LoVo (cell line): ENCODE measurements around the gene PRKAR1B.
"Not testable (repeated sequence)": the region's sequence is repeated elsewhere in the genome, so short reads cannot be mapped to it uniquely, and the experiment has no call there.

Experiments
- DNase-seq: peaks from one replicate; pipeline ENCODE4 v3.0.0-alpha.2; 2016; ENCODE audit warnings: low spot score

Gene PRKAR1B

DNA sequence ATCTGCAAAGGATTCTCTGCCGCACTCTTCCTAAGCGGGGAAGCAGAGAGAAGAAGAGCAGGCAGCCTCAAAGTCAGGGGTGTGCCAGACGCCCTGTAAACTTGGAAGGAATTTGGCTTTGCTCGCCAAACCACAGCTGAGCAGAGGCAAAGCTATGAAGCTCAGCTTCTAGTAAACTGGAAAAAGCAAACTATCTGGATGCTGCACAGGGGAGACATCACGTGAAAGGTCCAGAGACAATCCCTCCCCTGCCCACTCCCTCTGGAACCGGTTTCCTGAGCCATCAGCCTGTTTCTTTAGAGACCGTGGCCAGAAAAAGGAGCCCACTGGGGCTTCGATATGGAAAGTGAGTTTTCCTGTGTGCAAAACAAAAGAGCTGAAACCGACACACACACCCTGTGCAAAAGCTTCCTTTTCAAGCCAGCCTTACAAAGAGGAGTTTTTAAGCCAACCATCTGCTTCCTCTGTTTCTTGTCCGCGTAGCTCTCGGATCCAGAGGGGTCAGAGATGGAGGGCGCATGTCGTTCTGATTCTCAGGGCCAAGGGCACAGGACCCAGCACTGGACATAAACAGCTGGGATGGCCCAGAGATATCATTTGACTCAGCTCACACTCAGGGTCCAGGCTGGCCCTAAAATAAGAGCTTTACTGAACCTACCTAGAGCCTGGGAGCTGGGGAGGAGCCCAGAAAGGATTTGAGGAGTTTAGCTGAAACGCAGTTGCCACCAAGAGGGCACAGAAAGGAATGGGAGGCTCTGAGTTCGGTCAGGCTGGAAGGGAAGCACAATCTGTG lies 58.7 kb downstream of the PRKAR1B start:
- no peak for DNase-seq

GRCh38 chr7:666454-667292 lies 60.4 kb downstream of the PRKAR1B start:
- DNase-seq, result no peak

DNA sequence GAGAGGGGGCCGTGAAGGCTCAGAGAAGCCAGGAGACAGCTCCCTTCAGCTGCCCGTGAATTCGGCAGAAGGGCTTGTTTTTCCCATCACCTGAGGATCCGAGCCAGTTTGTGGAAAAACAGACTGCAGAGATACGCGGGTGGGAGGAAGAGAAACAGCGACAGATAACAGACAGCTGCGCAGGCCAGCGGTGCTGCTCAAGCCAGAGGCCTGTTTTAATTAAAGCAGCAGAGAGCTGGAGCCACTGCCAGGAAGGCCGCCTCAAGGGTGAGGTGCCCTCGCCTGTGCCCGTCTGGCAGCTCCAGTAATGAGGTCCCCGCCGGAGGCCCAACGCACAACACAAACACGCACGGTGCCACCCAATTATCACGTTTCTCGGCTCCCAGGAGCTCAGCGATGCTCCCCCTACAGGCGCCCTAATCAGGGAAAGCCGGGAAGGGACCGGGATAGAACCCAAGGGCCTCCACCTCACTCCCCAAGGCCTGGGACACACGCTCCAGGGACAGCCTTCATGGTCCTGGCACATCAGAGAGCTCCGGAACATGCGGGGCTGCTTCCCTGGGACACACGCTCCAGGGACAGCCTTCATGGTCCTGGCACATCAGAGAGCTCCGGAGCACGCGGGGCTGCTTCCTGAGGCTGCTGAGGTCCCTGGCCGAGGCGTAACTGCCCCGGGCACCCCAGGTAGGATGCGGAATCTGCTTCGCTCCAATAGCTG lies 61.2 kb downstream of the PRKAR1B start:
- DNase-seq, result no peak

DNA sequence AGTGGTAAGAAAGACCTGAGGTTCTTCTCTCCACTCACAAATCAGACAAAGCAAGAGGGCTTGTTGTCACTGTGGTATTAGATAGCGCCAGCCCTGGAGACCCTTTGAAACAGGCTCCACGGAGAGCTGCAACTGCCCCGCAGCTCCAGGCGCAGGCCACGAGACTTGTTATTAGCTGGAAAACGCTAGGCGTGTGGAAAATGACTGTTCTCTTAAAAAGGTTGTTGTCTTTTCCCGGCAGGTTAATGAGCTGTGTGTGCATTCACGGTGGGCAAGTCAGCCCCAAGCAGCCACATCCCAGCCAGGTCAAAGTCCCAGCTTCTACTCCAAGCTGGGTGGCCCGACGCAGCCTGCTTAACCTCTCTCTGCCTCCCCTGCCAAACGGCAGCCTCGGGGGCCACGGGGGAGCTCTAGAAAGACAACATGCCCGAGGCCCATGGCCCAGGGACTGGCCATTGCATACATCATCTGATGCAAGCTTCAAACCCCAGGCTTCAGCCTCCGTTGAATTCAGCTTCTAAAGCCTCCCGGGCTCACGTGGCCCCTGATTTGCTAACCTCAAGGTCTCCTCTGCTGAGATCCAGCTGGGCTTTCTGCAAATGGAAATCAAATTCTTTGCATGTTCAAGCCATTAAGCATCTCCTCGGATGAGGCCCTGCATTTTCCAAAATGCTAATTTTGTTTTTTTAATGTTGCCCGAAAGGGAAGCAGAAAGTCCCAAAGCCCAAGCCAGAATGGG lies 61.9 kb downstream of the PRKAR1B start:
- DNase-seq, result no peak

DNA sequence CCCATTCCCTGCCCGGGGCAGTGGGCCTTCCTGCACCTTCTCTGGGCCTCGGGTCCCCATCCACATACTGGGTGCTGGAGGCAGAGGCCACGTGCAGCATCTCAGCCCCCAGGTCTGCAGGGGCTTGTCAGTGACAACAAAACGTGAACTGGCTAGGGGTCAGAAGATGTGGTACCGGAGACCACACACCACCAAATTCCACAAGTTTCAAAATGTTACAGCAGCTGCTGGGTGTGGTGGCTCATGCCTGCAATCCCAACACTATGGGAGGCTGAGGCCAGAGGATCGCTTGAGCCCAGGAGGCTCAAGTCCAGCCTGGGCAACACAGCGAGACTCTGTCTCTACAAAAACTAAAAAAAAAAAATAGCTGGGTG lies 62.7 kb downstream of the PRKAR1B start:
- no peak for DNase-seq

- no peak for DNase-seq
Measured at GRCh38 chr7:662576-662975, 64.5 kb downstream of the PRKAR1B start.

DNA sequence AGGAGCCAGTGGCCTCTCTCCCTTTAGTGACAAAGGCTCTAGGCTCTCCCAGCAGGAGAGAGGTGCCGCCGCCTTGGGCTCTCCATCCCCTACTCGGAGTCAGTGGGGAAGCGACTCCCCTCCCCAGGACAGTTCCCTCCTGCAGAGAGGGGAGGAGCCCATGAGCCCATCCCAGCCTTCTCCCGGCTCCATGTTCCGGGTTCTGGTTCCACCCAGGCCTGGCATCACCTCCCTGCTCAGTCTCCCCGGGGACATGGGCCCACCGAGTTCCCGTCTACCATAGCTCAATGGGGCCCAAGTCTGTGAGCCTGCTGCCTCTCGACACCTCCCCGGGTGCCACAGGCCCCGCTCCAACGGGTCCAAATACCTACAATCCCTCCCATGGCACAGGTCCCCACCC lies 67.1 kb downstream of the PRKAR1B start:
- no peak for DNase-seq

- no peak for DNase-seq
Measured at GRCh38 chr7:659306-659847, 67.7 kb downstream of the PRKAR1B start.

- DNase-seq, result no peak
Measured at GRCh38 chr7:657565-658119, 69.4 kb downstream of the PRKAR1B start.

DNA sequence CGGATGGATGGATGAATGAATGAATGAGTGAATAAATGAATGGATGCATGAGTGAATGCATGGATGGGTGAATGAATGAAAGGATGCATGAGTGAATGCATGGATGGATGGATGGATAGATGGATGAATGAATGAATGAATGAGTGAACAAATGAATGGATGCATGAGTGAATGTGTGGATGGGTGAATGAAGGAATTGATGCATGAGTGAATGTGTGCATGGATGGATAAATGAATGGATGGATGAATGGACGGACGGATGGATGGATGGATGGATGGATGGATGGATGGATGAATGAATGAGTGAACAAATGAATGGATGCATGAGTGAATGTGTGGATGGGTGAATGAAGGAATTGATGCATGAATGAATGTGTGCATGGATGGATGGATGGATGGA lies 70.1 kb downstream of the PRKAR1B start:
- not testable (repeated sequence) for DNase-seq

DNA sequence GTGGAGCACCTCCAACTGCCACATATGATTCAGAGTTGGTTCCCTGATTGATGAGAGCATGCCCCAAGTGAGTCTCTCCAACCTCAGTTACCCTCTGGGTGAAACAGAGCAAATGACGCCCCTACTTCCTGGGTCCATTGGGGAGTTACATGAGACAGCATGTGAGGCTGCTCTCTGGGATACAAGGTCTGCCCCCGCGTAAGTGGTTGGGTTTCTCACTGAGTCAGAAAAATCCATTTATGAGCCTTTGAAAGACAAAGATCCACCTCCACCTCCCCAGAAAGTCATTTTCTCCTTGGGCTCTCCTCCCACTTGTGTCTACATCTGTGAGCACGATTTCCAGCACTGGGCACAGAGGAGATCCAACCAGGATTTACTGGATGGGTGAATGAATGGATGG lies 71.3 kb downstream of the PRKAR1B start:
- no peak for DNase-seq

DNA sequence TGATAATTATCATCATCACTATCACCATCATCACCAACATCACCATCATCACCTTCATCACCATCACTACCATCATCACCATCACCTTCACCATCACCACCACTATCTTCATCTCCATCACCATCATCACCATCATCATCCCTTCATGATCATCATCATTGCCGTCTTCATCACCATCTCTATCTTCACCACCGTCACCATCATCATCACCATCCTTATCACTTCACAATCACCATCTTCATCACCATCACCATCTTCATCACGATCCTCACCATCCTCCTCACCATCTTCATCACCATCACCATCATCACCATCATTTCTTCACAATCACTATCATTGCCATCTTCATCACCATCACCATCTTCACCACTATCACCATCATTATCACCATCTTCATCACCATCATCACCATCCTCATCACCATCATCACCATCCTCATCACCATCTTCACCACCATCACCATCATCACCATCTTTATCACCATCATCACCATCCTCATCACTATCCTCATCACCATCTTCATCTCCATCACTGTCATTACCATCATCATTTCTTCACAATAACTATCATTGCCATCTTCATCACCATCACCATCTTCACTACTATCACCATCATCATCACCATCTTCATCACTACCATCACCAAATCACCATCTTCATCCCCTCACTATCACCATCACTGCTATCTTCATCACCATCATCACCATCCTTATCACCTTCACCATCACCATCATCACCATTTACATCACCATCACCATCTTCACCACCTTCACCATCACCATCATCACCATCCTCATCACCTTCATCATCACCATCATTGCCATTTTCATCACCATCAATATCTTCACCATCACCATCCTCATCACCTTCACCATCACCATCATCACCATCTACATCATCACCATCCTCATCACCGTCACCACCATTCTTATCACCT lies 73.0 kb downstream of the PRKAR1B start:
- no peak for DNase-seq

DNA sequence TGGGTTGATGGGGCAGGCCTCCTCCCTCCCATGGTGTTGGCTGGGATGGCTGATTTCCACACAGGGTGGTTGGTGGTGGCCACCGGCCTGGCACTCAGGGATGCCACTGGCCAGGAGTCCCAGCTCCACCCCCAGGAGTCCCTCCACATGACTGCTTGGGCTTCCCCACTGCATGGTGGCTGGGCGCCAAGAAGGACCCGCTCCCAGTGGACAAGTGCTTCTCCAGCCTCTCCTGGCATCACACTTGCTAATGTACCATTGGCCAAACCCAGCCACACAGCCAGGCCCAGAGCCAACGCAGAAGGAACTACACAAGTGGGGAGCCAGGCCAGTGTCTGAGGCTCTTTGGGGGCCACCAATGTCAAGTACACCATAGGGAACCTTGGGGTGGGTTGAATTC lies 74.2 kb downstream of the PRKAR1B start:
- DNase-seq, result no peak

GRCh38 chr7:652167-652566 lies 74.9 kb downstream of the PRKAR1B start:
- not testable (repeated sequence) for DNase-seq

DNA sequence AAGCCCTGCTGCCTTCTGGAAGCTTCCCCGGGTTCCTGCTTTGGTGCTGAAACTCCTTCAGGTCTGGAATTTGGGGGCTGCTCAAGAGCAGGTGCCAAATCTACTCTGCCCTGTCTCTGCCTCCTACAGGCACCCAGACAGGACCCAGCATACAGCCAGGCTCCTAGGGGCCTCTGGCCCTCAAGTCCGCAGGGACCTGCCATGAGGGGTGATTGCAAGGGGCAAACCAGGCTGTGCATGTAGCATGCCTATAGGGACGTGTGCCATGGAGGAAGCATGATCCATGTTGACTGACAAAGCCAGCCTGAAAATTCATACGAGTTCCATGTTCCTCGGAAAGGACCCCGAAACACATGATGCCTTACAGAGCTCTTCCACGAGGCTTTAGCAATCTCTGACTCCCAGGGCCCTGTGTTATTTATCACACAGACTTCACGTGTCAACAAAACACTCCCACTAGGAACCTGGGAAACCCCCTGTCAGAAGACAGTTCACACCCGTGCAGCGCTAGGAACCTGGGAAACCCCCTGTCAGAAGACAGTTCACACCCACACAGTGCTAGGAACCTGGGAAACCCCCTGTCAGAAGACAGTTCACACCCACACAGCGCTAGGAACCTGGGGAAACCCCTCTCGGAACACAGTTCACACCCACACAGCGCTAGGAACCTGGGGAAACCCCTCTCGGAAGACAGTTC lies 75.9 kb downstream of the PRKAR1B start:
- no peak for DNase-seq

DNA sequence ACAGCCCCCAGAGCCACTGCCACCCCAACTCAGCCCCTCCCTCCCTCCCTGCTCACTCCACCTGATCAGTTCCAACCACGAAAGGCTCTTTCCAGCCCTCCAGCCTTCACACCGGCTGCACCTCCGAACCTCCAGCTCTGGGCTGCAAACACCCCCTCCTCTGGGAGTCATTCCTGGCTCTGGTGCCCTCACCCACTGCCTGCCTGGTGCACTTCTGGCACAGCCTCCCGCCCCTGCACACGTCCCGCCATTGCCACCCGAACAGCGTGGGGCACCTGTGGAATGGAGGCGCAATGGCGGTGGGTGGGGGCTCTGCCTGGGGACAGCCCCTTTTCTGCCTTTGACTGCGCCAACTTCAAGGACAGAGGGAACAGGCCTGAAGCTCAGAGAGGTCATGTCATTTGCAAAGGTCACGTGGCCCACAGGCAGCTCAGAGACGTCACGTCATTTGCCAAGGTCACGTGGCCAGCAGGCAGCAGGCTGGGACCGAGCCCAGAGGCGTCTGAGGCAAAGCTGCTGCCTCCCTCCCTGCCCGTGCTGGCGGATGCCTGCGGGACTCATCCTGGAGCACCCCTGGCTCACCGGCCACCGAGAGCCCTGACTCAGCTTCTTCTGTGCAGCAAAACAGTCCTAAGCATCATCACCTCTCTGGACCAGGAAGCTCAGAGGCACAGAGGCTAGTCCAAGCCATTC lies 76.6 kb downstream of the PRKAR1B start:
- DNase-seq, result no peak

- DNase-seq, result no peak
Measured at GRCh38 chr7:646951-647350, 80.1 kb downstream of the PRKAR1B start.

DNA sequence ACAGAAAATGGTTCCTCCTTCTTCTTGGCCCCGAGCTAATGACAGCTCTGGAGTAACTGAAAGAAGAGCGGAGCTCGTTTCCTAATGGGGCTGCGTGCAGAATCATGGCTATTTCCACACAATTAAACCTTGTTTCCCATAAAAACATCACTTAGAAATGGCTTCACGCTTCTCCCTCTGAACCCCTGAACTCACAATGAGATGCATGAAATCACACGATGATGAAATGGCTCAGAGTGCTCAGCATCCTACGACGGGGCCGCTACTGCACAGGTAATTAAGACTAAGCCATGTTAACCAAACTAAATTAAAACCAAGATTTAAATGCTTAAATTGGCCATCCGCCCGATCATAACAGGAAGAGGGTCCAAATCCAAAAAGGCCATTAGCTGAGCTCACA lies 80.6 kb downstream of the PRKAR1B start:
- DNase-seq, result no peak

GRCh38 chr7:645606-646005 lies 81.5 kb downstream of the PRKAR1B start:
- DNase-seq, result no peak
